ENCODE data around the gene CDC20. TPM values are rescaled to one million over a fixed set of nuclear protein-coding genes. Genes with fewer than 3 reads are reported as not detected.

The CDC20 gene
- total RNA-seq, 1 donor from 2014 or later = 14.5 TPM

- DNase-seq (ENCODE audit: low spot score) = peak; percentile 58
- Mint-ChIP-seq H3K36me3 (ENCODE audit: low read depth) (peaks cover 2% of the 10 kb centered on the region), H3K27ac (ENCODE audit: unreplicated experiment) (peak overlapping the region; percentile 43), H3K4me1 (ENCODE audit: low read depth) (peaks cover 12% of the 10 kb centered on the region), H3K4me3 (ENCODE audit: unreplicated experiment) (no peak overlapping the region), H3K9me3 (ENCODE audit: low read depth) (peaks cover 19% of the 10 kb centered on the region), H3K27me3 (ENCODE audit: low read depth) (no peaks in the 10 kb centered on the region)
- TF ChIP-seq CTCF (IDR thresholded peaks at IDR 0.05) = no peak
These were observed 28.6 kb upstream of the CDC20 start for GRCh38 chr1:43329995-43330751.

- Mint-ChIP-seq H3K36me3 (ENCODE audit: low read depth) (no peaks in the 10 kb centered on the region), H3K4me1 (ENCODE audit: low read depth) (peaks cover 12% of the 10 kb centered on the region), H3K9me3 (ENCODE audit: low read depth) (peaks cover 12% of the 10 kb centered on the region)
These were observed 27.1 kb upstream of the CDC20 start for GRCh38 chr1:43331688-43332087.

GRCh38 chr1:43334453-43335205 is 24.2 kb upstream of the CDC20 start:
- Mint-ChIP-seq H3K36me3 (ENCODE audit: low read depth) (no peaks in the 10 kb centered on the region), H3K27me3 (ENCODE audit: low read depth) (no peaks in the 10 kb centered on the region), H3K4me3 (ENCODE audit: unreplicated experiment) (no peak overlapping the region), H3K27ac (ENCODE audit: unreplicated experiment) (no peak overlapping the region), H3K4me1 (ENCODE audit: low read depth) (peaks cover 12% of the 10 kb centered on the region), H3K9me3 (ENCODE audit: low read depth) (no peaks in the 10 kb centered on the region)
- no peak for TF ChIP-seq CTCF (IDR thresholded peaks at IDR 0.05)
- peak; percentile 5 for DNase-seq (ENCODE audit: low spot score)

More at GRCh38 chr1:43331688-43332087, 27.1 kb upstream of the CDC20 start:
- no peak for DNase-seq (ENCODE audit: low spot score)
- H3K4me3 Mint-ChIP-seq (ENCODE audit: unreplicated experiment) = no peak overlapping the region
- H3K27ac Mint-ChIP-seq (ENCODE audit: unreplicated experiment) = no peak overlapping the region
- no peaks in the 10 kb centered on the region for H3K27me3 Mint-ChIP-seq (ENCODE audit: low read depth)
- no peak for TF ChIP-seq CTCF (IDR thresholded peaks at IDR 0.05)

GRCh38 chr1:43337588-43337987 is 21.2 kb upstream of the CDC20 start, which contains the start of gene MPL:
MPL (plus strand) TSS chr1:43337818; CDS start chr1:43337849, 31 bp downstream.
- Mint-ChIP-seq H3K27me3 (ENCODE audit: low read depth) (no peaks in the 10 kb centered on the region), H3K36me3 (ENCODE audit: low read depth) (no peaks in the 10 kb centered on the region), H3K4me3 (ENCODE audit: unreplicated experiment) (no peak within 1 kb of the TSS), H3K27ac (ENCODE audit: unreplicated experiment) (no peak within 1 kb of the TSS), H3K4me1 (ENCODE audit: low read depth) (no peaks in the 10 kb centered on the region), H3K9me3 (ENCODE audit: low read depth) (no peaks in the 10 kb centered on the region)
- no peak for TF ChIP-seq CTCF (IDR thresholded peaks at IDR 0.05)
- no peak for DNase-seq (ENCODE audit: low spot score)

- H3K4me1 Mint-ChIP-seq (ENCODE audit: low read depth) = no peaks in the 10 kb centered on the region
- no peak for TF ChIP-seq CTCF (IDR thresholded peaks at IDR 0.05)
- H3K36me3 Mint-ChIP-seq (ENCODE audit: low read depth) = no peaks in the 10 kb centered on the region
- H3K9me3 Mint-ChIP-seq (ENCODE audit: low read depth) = no peaks in the 10 kb centered on the region
- H3K27me3 Mint-ChIP-seq (ENCODE audit: low read depth) = no peaks in the 10 kb centered on the region
- DNase-seq (ENCODE audit: low spot score) = no peak
- no peak overlapping the region for H3K27ac Mint-ChIP-seq (ENCODE audit: unreplicated experiment)
- no peak overlapping the region for H3K4me3 Mint-ChIP-seq (ENCODE audit: unreplicated experiment)
These were observed 20.8 kb upstream of the CDC20 start for GRCh38 chr1:43338001-43338400.
